Type B pancreatic cell (in vitro differentiated cells): Measurements from ENCODE around the gene TPCN2. TPM values are rescaled to one million over a fixed set of nuclear protein-coding genes. Genes with fewer than 3 reads are reported as not detected.
A peak's percentile ranks its signal among the peaks of the same experiment; 100 is the strongest.

Experiments used
- DNase-seq: peaks from one replicate; pipeline ENCODE4 v3.0.0; 2021; ENCODE audit warnings: mixed read lengths; ENCODE audit not compliant: unreplicated experiment; ENCODE audit errors: extremely low spot score
- H3K27ac Mint-ChIP-seq: 2 replicates; pipeline ENCODE4 v1.8.0; 2021; ENCODE audit warnings: mild to moderate bottlenecking, mixed read lengths
- H3K27me3 Mint-ChIP-seq: 2 replicates; pipeline ENCODE4 v1.8.0; 2021; ENCODE audit warnings: mixed read lengths
- H3K36me3 Mint-ChIP-seq: 2 replicates; pipeline ENCODE4 v1.8.0; 2021; ENCODE audit warnings: mixed read lengths
- H3K4me1 Mint-ChIP-seq: one replicate; pipeline ENCODE4 v1.8.0; 2021; ENCODE audit warnings: mixed read lengths; ENCODE audit not compliant: unreplicated experiment
- H3K4me3 Mint-ChIP-seq: 2 replicates; pipeline ENCODE4 v1.8.0; 2021; ENCODE audit warnings: mild to moderate bottlenecking, mixed read lengths
- H3K9me3 Mint-ChIP-seq: 2 replicates; pipeline ENCODE4 v1.8.0; 2021; ENCODE audit warnings: mixed read lengths
- CTCF ChIP-seq: fragments of 200-600 bp; sonication (generic); conservative IDR thresholded peaks from 2 replicates; pipeline ENCODE4 v1.5.0; 2021; ENCODE audit warnings: antibody characterized with exemption, mild to moderate bottlenecking
- total RNA-seq: library from RNA; stranded (reverse); gene quantifications from 2 replicates; pipeline ENCODE4 v1.2.1, GENCODE V29; 2021; ENCODE audit warnings: low replicate concordance

The TPCN2 gene
- total RNA-seq, 1 donor from 2014 or later = 19.5 TPM

- Mint-ChIP-seq H3K9me3 (no peaks in the 10 kb centered on the region), H3K36me3 (no peaks in the 10 kb centered on the region), H3K4me1 (peaks cover 22% of the 10 kb centered on the region), H3K27ac (no peak overlapping the region), H3K4me3 (no peak overlapping the region), H3K27me3 (no peaks in the 10 kb centered on the region)
- TF ChIP-seq CTCF = no peak
- DNase-seq = no peak
These were observed 44.1 kb upstream of the TPCN2 start for GRCh38 chr11:69004411-69005182.

- no peaks in the 10 kb centered on the region for H3K9me3 Mint-ChIP-seq
- H3K27me3 Mint-ChIP-seq = no peaks in the 10 kb centered on the region
- peaks cover 22% of the 10 kb centered on the region for H3K4me1 Mint-ChIP-seq
- no peak overlapping the region for H3K27ac Mint-ChIP-seq
- H3K36me3 Mint-ChIP-seq = no peaks in the 10 kb centered on the region
- TF ChIP-seq CTCF = no peak
- H3K4me3 Mint-ChIP-seq = no peak overlapping the region
- no peak for DNase-seq
These were observed 43.5 kb upstream of the TPCN2 start for GRCh38 chr11:69005183-69005630.

DNA sequence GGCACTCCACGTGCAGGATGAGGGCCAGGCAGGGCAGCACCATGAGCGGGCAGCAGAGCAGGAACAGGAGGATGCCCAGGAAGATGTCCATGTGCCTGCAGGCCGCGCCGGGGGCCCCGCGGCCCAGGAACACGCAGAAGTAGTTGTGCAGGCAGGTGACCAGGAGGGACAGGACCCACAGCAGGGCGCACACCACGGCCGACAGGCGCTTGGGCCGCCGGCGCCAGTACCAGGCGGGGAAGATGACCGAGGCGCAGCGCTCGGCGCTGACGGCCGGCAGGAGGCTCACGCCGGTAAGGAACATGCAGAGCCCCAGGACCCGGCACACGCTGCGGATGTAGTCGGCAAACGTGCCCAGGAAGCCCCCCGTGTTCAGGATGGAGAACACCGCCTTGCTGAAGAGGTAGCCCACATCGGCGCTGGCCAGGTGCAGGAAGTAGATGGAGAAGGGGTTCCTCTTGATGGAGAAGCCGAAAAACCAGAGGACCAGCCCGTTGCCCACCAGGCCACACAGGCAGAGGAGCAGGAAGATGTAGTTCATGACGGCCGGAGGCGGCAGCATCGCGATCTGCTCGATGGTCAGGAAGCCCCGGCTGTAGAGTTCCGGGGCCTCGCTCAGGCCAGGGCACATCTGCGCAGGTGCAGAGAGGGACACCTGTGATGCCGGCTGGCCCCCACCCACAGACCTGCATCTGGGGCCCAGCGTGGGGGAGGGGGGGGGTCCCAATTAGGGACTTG, 42.9 kb upstream of the TPCN2 start:
- DNase-seq = no peak
- Mint-ChIP-seq H3K4me3 (no peak overlapping the region), H3K27me3 (no peaks in the 10 kb centered on the region), H3K9me3 (no peaks in the 10 kb centered on the region), H3K27ac (no peak overlapping the region), H3K4me1 (peaks cover 19% of the 10 kb centered on the region), H3K36me3 (no peaks in the 10 kb centered on the region)
- TF ChIP-seq CTCF = no peak

- DNase-seq = no peak
- Mint-ChIP-seq H3K36me3 (no peaks in the 10 kb centered on the region), H3K27ac (no peak overlapping the region), H3K4me1 (peaks cover 21% of the 10 kb centered on the region), H3K9me3 (no peaks in the 10 kb centered on the region), H3K4me3 (no peak overlapping the region), H3K27me3 (peaks cover 2% of the 10 kb centered on the region)
- no peak for TF ChIP-seq CTCF
These were observed 41.9 kb upstream of the TPCN2 start for GRCh38 chr11:69006816-69007215.

DNA sequence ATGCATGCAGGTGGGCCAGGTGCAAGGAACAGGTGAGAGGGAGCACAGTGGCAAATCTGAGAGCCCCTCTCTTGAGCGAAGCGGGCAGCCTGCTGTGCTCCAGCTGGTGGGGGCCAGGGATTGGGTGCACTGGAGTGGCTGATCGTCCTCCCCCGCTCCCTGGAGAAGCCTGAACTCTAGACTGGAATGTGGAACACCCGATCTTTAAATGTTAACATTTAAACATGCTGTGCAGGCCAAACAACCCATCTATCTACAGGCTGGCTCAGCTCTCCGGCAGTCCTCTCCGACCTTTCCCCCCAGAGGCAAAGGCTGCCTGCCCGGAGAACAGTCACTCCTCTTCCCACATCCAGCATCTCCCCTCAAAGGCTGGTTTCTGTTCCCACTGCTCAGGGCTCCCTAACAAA, 40.8 kb upstream of the TPCN2 start:
- H3K27me3 Mint-ChIP-seq = peaks cover 8% of the 10 kb centered on the region
- no peak for DNase-seq
- no peak for TF ChIP-seq CTCF
- no peaks in the 10 kb centered on the region for H3K36me3 Mint-ChIP-seq
- H3K9me3 Mint-ChIP-seq = no peaks in the 10 kb centered on the region
- peak overlapping the region; percentile 27 for H3K4me3 Mint-ChIP-seq
- peak overlapping the region; percentile 91 for H3K27ac Mint-ChIP-seq
- peaks cover 24% of the 10 kb centered on the region for H3K4me1 Mint-ChIP-seq
